OCI-LY3 (cell line): Measurements from ENCODE around the gene WDSUB1.

Experiments used
- EZH2phosphoT487 ChIP-seq: fragments of 200-600 bp; shearing (Covaris generic); IDR thresholded peaks from 2 replicates; pipeline ENCODE4 v1.6.1; 2018; ENCODE audit warnings: antibody characterized with exemption, mixed run types, low read depth
- TF ChIP-seq, protein P1 (sequence below): fragments of 200-600, 300-600 bp; sonication (generic); IDR thresholded peaks from 2 replicates; pipeline ENCODE4 v1.5.1; 2014; ENCODE audit warnings: antibody characterized with exemption, low read length, low read depth

DNA sequence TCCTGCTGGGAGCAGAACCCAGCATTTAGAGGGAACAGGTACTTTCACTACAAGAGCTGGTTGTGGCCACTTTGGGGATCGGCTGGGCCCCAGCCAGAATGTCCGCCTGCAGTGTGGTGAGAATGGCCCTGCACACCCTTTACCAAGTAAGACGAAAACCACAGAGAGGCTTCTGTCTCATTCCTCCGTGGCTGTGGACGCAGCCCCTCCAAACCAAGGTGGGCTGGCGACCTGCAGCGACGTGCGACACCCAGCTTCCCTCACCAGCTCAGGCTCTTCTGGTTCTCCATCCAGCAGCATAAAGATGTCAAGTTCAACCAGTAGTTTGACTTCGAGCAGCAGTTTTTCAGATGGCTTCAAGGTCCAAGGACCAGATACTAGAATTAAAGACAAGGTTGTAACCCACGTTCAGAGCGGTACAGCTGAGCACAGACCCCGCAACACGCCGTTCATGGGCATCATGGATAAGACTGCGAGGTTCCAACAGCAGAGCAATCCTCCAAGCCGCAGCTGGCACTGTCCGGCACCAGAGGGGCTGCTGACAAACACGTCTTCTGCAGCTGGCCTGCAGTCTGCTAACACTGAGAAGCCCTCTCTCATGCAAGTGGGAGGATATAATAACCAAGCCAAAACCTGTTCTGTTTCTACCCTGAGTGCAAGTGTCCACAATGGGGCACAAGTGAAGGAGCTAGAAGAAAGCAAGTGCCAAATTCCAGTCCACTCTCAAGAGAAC lies 56.2 kb downstream of the WDSUB1 start:
- TF ChIP-seq, protein P1, sequence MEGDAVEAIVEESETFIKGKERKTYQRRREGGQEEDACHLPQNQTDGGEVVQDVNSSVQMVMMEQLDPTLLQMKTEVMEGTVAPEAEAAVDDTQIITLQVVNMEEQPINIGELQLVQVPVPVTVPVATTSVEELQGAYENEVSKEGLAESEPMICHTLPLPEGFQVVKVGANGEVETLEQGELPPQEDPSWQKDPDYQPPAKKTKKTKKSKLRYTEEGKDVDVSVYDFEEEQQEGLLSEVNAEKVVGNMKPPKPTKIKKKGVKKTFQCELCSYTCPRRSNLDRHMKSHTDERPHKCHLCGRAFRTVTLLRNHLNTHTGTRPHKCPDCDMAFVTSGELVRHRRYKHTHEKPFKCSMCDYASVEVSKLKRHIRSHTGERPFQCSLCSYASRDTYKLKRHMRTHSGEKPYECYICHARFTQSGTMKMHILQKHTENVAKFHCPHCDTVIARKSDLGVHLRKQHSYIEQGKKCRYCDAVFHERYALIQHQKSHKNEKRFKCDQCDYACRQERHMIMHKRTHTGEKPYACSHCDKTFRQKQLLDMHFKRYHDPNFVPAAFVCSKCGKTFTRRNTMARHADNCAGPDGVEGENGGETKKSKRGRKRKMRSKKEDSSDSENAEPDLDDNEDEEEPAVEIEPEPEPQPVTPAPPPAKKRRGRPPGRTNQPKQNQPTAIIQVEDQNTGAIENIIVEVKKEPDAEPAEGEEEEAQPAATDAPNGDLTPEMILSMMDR, result no peak
- TF ChIP-seq EZH2phosphoT487, result no peak
